NCI-H1694 treated with DMSO at 0.1 percent for 48 hours (cell line): ENCODE results near the gene KCNN3.

Experiments
- DNase-seq: peaks from one replicate; lab custom pipeline; 2025; lab: John Stamatoyannopoulos, UW

KCNN3 gene

DNA sequence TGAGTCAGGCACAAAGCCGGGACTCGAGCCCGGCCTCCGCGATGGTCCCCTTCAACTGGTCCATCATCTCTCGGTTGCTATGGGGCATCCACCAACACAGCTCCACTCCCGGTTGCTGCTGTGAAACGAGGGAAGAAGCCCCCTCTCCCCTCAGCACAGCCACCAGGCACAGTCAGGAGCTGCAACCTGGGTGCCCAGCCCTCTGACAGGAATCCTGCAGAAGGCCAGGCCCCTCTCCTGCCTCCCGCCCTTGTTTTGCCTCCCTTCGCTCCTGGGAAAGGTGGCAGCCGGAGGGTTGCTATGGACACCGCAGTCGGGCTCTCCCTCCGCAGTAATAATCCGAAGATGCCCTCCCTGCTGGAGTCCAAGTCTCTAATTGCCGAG is 8.9 kb upstream of the KCNN3 start:
- DNase-seq: no peak

DNA sequence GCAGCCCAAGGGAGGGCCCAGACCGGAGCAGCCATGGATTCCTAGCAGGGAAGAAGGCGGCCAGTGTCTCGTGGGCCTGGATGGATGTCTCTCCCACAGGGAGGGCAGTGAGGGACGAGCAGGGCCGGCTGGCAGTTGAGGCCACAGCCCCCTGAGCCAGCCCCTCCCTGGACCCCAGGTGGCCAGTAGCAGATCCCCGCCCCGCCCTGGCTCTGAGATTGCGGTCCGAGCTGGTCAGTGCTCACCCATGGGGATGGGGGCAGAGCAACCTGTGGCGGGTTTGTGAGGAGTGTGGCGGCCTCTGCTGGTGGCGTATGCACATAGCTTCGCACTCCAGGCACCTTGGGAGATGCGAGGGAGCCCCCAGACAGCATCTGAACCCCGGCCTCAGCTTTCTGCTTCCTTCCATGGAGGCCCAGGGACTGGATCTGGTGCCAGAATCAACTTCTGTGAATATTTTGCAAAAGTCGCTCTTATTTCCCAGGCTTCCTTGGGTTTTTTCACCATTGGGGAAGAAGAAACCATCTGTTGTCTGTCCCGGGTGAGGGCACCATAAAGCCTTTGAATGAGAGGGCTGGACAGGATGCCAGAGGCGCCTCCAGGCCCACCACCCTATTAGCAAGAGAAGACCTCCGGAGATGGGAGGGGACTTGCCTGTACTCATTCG is 8.4 kb upstream of the KCNN3 start:
- DNase-seq: peak; percentile 65

GRCh38 chr1:154877370-154877974 is 7.4 kb upstream of the KCNN3 start:
- DNase-seq: no peak

DNA sequence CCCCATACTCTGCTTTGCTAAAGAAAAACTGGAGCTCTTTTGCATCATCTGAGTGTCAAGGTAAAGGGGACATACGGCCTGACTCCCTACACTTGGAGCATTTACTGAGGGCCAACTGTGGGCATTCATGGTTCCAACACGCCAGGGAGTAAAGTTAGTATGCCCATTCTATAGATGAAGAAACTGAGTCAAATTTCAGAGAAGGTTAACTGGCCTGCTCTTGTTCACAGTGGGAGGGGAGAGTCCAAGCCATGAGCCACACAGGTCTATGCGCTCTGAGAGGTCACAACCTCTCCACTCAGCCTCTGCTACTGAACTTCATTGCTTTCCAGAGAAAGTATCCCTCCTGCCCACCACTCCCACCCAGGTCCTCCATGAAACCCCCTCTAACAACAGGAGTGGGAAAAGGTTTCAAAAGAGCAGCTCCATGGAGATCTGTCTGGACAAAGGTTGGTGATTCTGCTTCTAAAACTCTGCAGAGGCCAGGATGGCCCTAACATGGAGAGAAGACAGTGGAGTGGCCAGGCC is 6.8 kb upstream of the KCNN3 start:
- DNase-seq: no peak

DNA sequence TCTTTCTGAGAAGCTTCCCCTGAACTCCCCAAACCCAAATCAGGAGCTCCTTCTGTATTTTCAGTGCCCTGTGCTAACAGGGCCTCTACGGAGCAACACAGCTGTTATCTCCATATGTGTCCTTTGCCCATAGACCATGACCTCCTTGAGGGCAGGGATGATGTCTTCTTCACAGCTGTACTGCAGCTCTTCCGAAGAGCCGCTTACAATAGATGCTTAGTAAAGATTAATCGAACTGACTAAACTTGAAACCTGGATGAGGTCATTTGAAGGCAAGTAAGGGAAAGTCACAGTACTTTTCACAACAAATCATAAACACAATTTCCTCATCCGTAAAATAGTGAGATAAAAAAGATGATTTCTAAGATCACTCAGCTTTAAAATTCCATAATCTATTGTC is 4.4 kb upstream of the KCNN3 start:
- no peak for DNase-seq

- DNase-seq: no peak
These were observed 3.4 kb upstream of the KCNN3 start for GRCh38 chr1:154873321-154873950.

DNA sequence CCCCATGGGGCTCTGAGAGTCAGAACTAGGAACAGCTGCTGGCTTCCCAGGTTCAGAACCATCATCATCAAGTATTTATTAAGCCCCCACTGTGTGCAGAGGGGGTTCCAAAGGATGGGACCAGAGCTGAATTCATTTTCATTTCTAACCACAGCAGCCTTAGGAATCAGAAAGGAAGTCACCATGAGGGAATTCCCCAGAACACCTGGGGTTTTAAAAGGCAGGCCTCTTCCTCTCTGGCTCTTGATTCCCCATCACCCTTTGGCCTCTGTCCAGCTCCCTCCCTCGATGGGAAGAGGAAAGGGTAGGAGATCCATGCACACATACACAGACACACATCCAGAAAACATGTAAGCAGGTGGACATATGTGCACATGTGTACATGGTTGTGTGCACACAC is 1.3 kb upstream of the KCNN3 start:
- DNase-seq: no peak

DNA sequence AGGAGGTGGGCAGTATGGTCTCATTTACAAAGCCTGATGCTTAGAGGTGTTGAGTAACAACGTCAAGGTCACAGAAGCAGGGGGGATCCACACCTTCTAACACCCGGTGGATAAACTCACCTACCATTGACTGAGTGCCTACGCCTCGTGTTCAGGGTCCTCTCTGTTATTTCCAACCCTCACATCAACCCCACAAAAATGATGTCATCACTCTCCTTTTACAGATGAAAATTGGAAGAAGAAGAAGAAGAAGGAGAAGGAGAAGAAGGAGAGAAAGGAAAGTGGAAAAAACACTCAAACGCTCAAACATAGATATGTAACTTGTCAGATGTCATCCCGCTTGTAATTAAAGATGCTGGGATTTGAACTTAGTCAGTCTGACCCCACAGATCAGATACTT is 653 bp upstream of the KCNN3 start:
- no peak for DNase-seq

- DNase-seq: no peak
These were observed 548 bp downstream of the KCNN3 start for GRCh38 chr1:154869351-154870114.

GRCh38 chr1:154867841-154868605 is 2.1 kb downstream of the KCNN3 start:
- DNase-seq: no peak

- peak; percentile 41 for DNase-seq
These were observed 2.8 kb downstream of the KCNN3 start for GRCh38 chr1:154867064-154867825.

GRCh38 chr1:154866257-154867063 is 3.6 kb downstream of the KCNN3 start:
- DNase-seq: no peak

DNA sequence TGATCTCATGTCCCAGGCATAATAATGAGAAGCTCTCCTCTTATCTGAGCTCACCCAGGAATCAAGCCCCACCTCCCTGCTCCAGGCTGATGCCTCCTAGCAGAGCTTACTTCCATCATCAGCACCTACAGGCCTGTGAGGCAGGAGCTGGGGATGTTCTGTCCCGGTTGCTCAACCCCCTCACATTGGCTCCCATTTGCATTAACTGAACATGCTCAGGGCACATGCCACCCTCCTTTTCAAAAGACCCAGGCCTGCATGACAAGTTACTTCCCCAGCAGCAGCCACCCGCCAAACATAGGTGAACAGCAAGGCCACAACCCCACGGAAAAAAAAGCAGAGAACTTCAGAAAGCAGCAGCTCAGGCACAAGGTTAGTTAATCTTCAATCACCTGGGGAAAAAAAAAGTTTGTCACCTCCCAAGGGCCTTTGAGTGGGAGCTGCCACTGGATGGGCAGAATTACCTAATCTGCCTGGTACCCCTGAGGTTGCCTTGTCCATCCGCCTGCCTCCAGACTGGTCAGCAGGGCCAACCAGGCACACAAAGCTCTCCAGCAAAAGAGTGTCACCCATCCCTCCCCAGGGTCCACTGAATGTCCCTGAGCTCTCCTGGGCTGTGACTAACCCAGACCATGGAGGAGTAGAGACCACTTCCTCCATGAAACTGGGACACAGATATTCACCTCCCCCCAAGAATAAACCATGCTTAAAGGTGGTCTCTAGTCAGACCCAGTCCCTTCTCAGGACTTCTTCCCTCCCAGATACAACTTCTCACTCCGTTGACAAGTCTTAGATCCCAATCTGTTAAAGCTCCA is 4.4 kb downstream of the KCNN3 start:
- no peak for DNase-seq

- DNase-seq: no peak
These were observed 5.7 kb downstream of the KCNN3 start for GRCh38 chr1:154864189-154864975.

DNA sequence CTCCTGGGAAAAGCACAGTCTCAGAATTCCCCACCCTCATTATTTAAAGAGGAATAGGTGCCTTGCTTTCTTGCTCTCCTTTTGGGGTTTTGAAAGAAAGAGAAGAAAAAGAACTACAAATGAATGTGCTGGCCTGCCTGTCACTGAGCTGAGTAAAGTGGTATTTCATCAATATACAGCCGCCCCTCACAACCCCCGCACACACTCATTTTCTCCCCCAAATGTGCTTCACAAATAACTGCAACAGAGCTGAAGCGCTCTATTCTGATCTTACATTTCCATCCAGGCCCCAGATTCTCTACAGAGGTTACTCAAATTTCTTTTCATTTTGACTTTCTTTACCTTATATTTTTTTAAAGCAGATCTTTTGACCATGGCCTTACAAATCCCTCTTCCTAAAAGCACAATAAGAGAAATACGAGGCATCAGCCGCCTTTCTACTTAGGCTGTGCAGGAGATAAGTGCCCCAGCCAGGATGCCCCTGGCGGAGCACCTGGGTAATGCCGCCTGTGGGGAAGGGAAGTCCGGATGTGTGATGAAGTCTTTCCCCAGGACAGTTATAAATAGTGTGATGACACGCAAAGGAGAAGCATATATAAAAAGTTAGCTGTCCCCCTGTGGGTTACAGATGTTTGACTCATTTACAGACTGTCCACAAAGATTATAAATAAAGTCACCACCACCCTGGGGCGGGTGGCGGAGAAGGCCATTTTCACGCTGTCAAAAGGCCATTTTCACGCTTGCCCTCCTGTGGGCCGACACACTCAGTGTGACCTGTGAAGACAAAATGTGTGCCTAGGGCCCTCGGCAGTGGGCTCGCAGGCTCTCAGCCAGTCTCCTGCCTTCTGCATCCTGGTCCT is 6.5 kb downstream of the KCNN3 start:
- DNase-seq: peak; percentile 76

DNA sequence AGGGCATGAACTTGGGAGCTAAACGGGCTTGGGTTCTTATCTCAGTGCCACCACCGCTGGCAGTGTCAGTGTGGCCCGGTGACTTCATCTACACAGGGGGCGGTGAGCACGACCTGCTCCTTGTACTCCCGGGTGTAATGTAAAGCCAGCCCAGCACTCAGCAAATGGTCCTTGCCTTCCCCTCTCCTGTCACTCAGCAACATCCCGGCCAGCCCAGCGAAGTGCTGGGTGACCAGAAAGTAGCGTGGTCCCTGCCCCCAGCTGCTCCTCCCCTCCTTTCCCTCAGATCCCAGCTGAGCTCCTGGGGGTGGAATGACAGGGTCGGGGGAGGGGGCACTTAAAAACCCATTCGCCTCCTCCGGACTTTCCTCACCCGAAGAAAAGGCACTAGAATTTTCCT is 7.2 kb downstream of the KCNN3 start:
- no peak for DNase-seq

DNA sequence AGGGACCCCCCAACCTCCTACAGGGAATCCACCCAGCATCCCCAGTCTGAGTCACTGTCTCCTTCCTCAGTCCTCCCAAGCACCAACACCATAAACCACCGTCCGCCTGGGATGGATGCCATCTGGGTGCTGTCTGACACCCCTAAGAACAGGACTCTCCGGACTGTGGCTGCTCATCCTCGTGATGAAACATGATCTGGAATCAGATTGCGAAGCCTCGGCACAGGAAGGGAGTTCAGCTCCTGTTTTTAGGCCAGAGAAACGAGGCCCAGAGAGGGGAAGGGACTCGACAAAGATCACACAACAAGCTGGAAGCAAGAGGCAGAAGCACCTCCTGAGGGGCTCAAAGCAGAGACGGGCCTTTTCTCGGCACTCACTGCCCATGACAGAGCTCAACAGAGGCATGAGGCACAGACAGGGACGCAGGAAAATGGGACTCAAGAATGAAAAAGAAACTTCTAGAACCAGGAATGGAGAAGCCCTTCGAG is 8.4 kb downstream of the KCNN3 start:
- DNase-seq: no peak
